Right atrium auricular region (tissue), 2 donors: Measurements from ENCODE around the gene ACHE. TPM values are rescaled to one million over a fixed set of nuclear protein-coding genes. Genes with fewer than 3 reads are reported as not detected.

ENCODE experiments used
- DNase-seq: peaks from one replicate; pipeline ENCODE4 v3.0.0-alpha.2; 2019; ENCODE audit warnings: low spot score
- H3K27ac ChIP-seq, 2 donors: fragments of 200-600 bp; sonication (generic); 1 replicate in 1 of 2; 2 replicates in 1 of 2; pipeline ENCODE4 v1.5.1; 2016 to 2019
- H3K27me3 ChIP-seq, 2 donors: fragments of 200-600 bp; sonication (generic); one replicate each; pipeline versions ENCODE4 v1.5.1 to v1.6.0; 2017 to 2019
- H3K36me3 ChIP-seq: fragments of 200-600 bp; sonication (generic); one replicate; pipeline ENCODE4 v1.5.1; 2016
- H3K4me1 ChIP-seq, 2 donors: fragments of 200-600 bp; sonication (generic); one replicate each; pipeline versions ENCODE4 v1.5.1 to v1.6.0; 2017 to 2019
- H3K4me3 ChIP-seq, 2 donors: fragments of 200-600 bp; sonication (generic); 1 replicate in 1 of 2; 2 replicates in 1 of 2; pipeline ENCODE4 v1.5.1; 2017 to 2019; ENCODE audit warnings: mild to moderate bottlenecking in 1 of 2, moderate library complexity in 1 of 2
- H3K9me3 ChIP-seq, 2 donors: fragments of 200-600 bp; sonication (generic); one replicate each; pipeline ENCODE4 v1.5.1; 2019
- CTCF ChIP-seq, 2 donors: fragments of 200-600 bp; sonication (generic); IDR thresholded peaks; one replicate each; pipeline ENCODE4 v1.5.1; 2019; ENCODE audit warnings: antibody characterized with exemption in 2 of 2
- total RNA-seq, 2 donors: library from RNA; depleted of rRNA; stranded (reverse); fragments of >200 nt; gene quantifications; one replicate each; pipeline ENCODE4 v1.1.0, GENCODE V29; 2016

Gene ACHE
- total RNA-seq, 2 donors from 2014 or later: 5.4 to 33.0 TPM

GRCh38 chr7:100890653-100891567 lies 4.8 kb downstream of the ACHE start:
- peaks cover 0 to 15% of the 10 kb centered on the region in 2 donors for H3K27me3 ChIP-seq
- no peak for TF ChIP-seq CTCF (IDR thresholded peaks at IDR 0.05)
- H3K4me1 ChIP-seq: peaks cover 0 to 53% of the 10 kb centered on the region in 2 donors
- H3K9me3 ChIP-seq: no peaks in the 10 kb centered on the region
- H3K36me3 ChIP-seq: peaks cover 30% of the 10 kb centered on the region
- peak overlapping the region; percentile 91 to 95 for H3K27ac ChIP-seq
- peak overlapping the region; percentile 50 to 66 for H3K4me3 ChIP-seq
- no peak for DNase-seq

DNA sequence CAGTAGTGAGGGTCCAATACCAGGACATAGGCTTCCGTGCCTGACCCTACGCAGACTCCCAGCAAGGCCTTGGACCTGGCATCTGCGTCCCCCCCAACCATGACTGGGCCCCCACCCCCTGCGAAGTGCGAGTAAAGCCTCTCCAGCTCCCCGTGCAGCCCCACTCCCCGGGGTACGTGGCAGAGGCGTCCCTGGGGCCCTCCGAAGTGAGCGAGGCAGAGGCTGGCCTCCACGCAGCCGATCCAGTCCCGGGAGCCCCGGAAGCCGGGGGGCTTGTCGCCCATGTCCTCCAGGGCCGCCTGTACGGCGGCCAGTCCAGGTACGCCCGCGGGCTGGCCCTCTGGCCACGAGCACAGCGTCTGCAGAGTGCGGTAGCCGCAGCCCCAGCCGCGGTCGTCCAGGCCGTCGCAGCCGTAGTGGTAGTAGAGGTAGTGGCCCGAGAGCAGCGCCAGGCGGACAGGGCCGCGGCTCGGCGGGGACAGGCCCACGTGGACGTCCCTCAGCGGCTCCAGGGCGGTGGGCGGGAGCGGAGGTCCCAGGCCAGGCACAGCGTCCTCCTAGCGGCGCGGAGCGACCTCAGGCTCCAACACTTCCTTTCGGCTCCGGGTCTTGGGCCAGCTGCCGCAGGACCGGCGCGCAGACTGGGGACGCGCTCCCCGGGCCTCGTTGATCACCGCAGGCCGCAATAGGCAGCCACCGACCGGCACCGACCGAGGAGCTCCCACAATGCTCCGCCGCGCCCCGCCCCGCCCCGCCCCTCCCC lies 6.5 kb downstream of the ACHE start, which contains the start of gene UFSP1:
Gene UFSP1 (minus strand): TSS at position 728 of the 763 bp plus-strand sequence. CDS start 444 bp downstream, at position 284.
- peak within 1 kb of the TSS; percentile 91 to 95 for H3K27ac ChIP-seq
- peaks cover 0 to 38% of the 10 kb centered on the region in 2 donors for H3K4me1 ChIP-seq
- peaks cover 47% of the 10 kb centered on the region for H3K36me3 ChIP-seq
- H3K27me3 ChIP-seq: peaks cover 0 to 3% of the 10 kb centered on the region in 2 donors
- no peak for TF ChIP-seq CTCF (IDR thresholded peaks at IDR 0.05)
- no peaks in the 10 kb centered on the region for H3K9me3 ChIP-seq
- DNase-seq: no peak
- H3K4me3 ChIP-seq: peak within 1 kb of the TSS; percentile 59 to 66

DNA sequence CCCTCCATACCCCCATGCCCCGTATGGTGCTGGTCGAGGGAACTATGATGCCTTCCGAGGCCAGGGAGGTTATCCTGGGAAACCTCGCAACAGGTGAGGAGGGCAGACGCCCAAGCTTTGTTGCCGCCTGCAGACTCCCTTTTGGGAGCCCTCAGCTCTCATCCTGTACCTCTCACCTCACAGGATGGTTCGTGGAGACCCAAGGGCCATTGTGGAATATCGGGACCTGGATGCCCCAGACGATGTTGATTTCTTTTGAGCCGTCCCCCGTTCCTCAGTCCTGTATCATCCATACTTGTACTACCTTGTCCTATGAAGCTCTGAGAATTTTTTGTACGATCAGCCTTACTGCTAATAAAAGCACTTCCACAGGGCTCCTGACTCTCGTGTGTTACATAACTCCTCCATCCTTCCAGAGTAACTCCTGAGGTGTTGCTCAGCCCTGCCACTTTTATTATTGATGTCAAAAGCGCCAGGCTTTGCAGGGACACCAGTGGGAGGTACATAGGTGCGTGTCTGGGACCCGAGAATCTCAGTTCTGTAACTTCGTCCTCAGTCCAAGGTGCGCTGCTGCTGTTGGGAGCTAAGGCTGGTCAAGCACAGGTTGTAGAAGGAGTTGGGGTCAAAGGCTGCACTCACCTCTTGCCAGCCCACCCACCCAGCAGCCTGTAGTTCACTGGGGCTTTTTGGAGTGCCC lies 7.2 kb downstream of the ACHE start:
- Histone ChIP-seq H3K4me1 (peaks cover 0 to 38% of the 10 kb centered on the region in 2 donors), H3K36me3 (peaks cover 55% of the 10 kb centered on the region), H3K4me3 (peak overlapping the region; percentile 59 to 66), H3K9me3 (no peaks in the 10 kb centered on the region), H3K27ac (peak overlapping the region; percentile 91 to 95), H3K27me3 (peaks cover 0 to 3% of the 10 kb centered on the region in 2 donors)
- no peak for TF ChIP-seq CTCF (IDR thresholded peaks at IDR 0.05)
- DNase-seq: no peak

DNA sequence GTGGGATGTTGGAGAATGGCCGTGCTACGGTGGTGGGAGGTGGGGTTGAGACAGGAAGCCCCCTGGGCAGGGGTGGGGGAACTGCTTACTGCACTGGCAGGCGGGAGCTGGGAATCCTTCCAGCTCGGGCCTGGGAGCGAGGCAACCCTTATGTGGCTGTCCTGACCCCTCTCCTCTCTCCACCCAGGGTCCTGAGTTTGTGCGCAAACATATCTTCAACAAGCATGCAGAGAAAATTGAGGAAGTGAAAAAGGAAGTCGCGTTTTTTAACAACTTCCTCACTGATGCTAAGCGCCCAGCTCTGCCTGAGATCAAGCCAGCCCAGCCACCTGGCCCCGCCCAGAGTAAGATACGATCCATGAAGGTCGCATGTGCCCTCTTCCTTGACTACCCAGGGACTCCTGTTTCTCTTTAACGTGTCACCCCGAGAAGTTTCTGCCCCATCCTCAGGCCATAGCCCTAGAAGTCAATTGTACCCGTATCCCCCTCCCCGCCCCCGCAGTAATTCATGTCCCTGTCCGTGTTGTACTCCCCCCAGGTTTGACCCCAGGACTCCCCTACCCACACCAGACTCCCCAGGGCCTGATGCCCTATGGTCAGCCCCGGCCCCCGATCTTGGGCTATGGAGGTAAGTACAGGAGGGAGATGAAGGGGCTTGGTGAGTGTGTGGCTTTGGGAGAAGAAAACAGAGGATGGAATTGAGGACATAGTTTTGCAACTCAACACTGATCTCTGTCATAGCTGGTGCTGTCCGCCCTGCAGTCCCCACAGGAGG lies 8.0 kb downstream of the ACHE start:
- Histone ChIP-seq H3K4me1 (peaks cover 0 to 38% of the 10 kb centered on the region in 2 donors), H3K27me3 (peaks cover 0 to 3% of the 10 kb centered on the region in 2 donors), H3K36me3 (peaks cover 62% of the 10 kb centered on the region), H3K9me3 (no peaks in the 10 kb centered on the region), H3K27ac (no peak overlapping the region), H3K4me3 (no peak overlapping the region)
- DNase-seq: no peak
- no peak for TF ChIP-seq CTCF (IDR thresholded peaks at IDR 0.05)
